ENCODE data around the gene CCDC63. TPM values are rescaled to one million over a fixed set of nuclear protein-coding genes. Genes with fewer than 3 reads are reported as not detected.
"Not testable (repeated sequence)": the region's sequence is repeated elsewhere in the genome, so short reads cannot be mapped to it uniquely, and the experiment has no call there.

The CCDC63 gene
- total and polyA plus RNA-seq, 2 donors (not counting 1 experiment from before 2014, with no cell fraction given) = not detected

DNA sequence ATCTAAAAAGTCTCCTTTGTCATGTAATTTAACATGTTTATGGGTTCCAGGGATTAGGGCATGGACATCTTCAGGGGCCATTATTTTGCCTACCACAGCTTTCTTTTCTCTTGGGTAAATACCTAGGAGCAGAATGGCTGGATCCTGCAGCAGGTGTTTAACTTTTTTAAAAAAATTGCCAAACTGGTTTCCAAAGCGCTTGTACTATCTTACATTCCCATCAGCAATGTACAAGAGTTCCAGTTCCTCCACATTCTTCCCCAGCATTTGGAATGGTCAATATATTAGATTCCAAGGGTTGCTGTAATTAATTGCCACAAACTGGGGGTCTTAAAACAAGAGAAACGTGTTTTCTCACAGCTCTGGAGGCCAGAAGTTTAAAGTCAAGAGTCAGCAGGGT is 101.3 kb downstream of the CCDC63 start:
- H3K27ac ChIP-seq (ENCODE audit: insufficient read depth, low read length) = no peak overlapping the region

DNA sequence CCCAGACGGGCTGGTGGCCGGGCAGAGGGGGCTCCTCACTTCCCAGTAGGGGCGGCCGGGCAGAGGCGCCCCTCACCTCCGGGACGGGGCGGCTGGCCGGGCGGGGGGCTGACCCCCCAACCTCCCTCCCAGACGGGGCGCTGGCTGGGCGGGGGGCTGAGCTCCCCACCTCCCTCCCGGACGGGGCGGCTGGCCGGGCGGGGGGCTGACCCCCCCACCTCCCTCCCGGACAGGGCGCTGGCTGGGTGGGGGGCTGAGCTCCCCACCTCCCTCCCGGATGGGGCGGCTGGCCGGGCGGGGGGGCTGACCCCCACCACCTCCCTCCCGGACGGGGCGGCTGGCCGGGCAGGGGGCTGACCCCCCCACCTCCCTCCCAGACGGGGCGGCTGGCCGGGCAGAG is 103.7 kb downstream of the CCDC63 start:
- H2AFZ ChIP-seq (ENCODE audit: low read length); H3K27me3 ChIP-seq (ENCODE audit: control insufficient read depth, insufficient read depth, low read length); H3K36me3 ChIP-seq (ENCODE audit: control insufficient read depth, insufficient read depth, low read length); H4K20me1 ChIP-seq (ENCODE audit: control insufficient read depth, extremely low read depth, insufficient read depth, low read length); H3K27ac ChIP-seq (ENCODE audit: insufficient read depth, low read length); H3K9me3 ChIP-seq (ENCODE audit: control insufficient read depth, insufficient read depth, low read depth, low read length); H3K4me3 ChIP-seq (replicated peaks in 1 of 4; ENCODE audit: control extremely low read depth in 1 of 4, insufficient read depth in 1 of 4, low read depth in 3 of 4, low read length in 4 of 4); H3K9ac ChIP-seq (ENCODE audit: insufficient read depth, low read length); H3K79me2 ChIP-seq (ENCODE audit: control insufficient read depth, insufficient read depth, low read length); DNase-seq (ENCODE audit: low read depth in 2 of 2); H3K4me2 ChIP-seq (ENCODE audit: extremely low read depth, insufficient read depth, low read length); H3K4me1 ChIP-seq (ENCODE audit: control insufficient read depth, extremely low read depth, insufficient read depth, low read length): not testable (repeated sequence)

More for the DNA sequence above, 101.3 kb downstream of the CCDC63 start:
- H3K9me3 ChIP-seq (ENCODE audit: control insufficient read depth, insufficient read depth, low read depth, low read length) = no peaks in the 10 kb centered on the region
- no peak overlapping the region for H3K4me2 ChIP-seq (ENCODE audit: extremely low read depth, insufficient read depth, low read length)
- no peaks in the 10 kb centered on the region for H3K4me1 ChIP-seq (ENCODE audit: control insufficient read depth, extremely low read depth, insufficient read depth, low read length)
- no peaks in the 10 kb centered on the region for H3K27me3 ChIP-seq (ENCODE audit: control insufficient read depth, insufficient read depth, low read length)
- no peaks in the 10 kb centered on the region for H3K79me2 ChIP-seq (ENCODE audit: control insufficient read depth, insufficient read depth, low read length)
- no peak overlapping the region for H2AFZ ChIP-seq (ENCODE audit: low read length)
- no peaks in the 10 kb centered on the region for H3K36me3 ChIP-seq (ENCODE audit: control insufficient read depth, insufficient read depth, low read length)
- no peak overlapping the region for H3K9ac ChIP-seq (ENCODE audit: insufficient read depth, low read length)
- no peak for TF ChIP-seq EZH2 (IDR thresholded peaks at IDR 0.05; ENCODE audit: low read length, missing control alignments)
- TF ChIP-seq, protein P1, sequence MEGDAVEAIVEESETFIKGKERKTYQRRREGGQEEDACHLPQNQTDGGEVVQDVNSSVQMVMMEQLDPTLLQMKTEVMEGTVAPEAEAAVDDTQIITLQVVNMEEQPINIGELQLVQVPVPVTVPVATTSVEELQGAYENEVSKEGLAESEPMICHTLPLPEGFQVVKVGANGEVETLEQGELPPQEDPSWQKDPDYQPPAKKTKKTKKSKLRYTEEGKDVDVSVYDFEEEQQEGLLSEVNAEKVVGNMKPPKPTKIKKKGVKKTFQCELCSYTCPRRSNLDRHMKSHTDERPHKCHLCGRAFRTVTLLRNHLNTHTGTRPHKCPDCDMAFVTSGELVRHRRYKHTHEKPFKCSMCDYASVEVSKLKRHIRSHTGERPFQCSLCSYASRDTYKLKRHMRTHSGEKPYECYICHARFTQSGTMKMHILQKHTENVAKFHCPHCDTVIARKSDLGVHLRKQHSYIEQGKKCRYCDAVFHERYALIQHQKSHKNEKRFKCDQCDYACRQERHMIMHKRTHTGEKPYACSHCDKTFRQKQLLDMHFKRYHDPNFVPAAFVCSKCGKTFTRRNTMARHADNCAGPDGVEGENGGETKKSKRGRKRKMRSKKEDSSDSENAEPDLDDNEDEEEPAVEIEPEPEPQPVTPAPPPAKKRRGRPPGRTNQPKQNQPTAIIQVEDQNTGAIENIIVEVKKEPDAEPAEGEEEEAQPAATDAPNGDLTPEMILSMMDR (conservative IDR thresholded peaks at IDR 0.05 in 1 of 2, IDR thresholded peaks at IDR 0.05 in 1 of 2; ENCODE audit: low read depth in 1 of 2, low read length in 2 of 2) = no peak
- H4K20me1 ChIP-seq (ENCODE audit: control insufficient read depth, extremely low read depth, insufficient read depth, low read length) = no peaks in the 10 kb centered on the region
- DNase-seq (ENCODE audit: low read depth in 2 of 2) = no peak
- no peak overlapping the region for H3K4me3 ChIP-seq (replicated peaks in 1 of 4; ENCODE audit: control extremely low read depth in 1 of 4, insufficient read depth in 1 of 4, low read depth in 3 of 4, low read length in 4 of 4)

DNA sequence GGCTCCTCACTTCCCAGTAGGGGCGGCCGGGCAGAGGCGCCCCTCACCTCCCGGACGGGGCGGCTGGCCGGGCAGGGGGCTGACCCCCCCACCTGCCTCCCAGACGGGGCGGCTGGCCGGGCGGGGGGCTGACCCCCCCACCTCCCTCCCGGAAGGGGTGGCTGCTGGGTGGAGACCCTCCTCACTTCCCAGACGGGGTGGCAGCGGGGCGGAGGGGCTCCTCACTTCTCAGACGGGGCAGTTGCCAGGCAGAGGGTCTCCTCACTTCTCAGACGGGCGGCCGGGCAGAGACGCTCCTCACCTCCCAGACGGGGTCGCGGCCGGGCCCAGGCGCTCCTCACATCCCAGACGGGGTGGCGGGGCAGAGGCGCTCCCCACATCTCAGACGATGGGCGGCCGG is 104.1 kb downstream of the CCDC63 start:
- H3K4me1 ChIP-seq (ENCODE audit: control insufficient read depth, extremely low read depth, insufficient read depth, low read length); H4K20me1 ChIP-seq (ENCODE audit: control insufficient read depth, extremely low read depth, insufficient read depth, low read length); H3K4me2 ChIP-seq (ENCODE audit: extremely low read depth, insufficient read depth, low read length); H3K4me3 ChIP-seq (replicated peaks in 1 of 4; ENCODE audit: control extremely low read depth in 1 of 4, insufficient read depth in 1 of 4, low read depth in 3 of 4, low read length in 4 of 4); H3K27ac ChIP-seq (ENCODE audit: insufficient read depth, low read length); H3K79me2 ChIP-seq (ENCODE audit: control insufficient read depth, insufficient read depth, low read length); H3K27me3 ChIP-seq (ENCODE audit: control insufficient read depth, insufficient read depth, low read length); DNase-seq (ENCODE audit: low read depth in 2 of 2); H3K9ac ChIP-seq (ENCODE audit: insufficient read depth, low read length); H3K9me3 ChIP-seq (ENCODE audit: control insufficient read depth, insufficient read depth, low read depth, low read length); H2AFZ ChIP-seq (ENCODE audit: low read length); H3K36me3 ChIP-seq (ENCODE audit: control insufficient read depth, insufficient read depth, low read length): not testable (repeated sequence)

Other genes starting within 250 kb of the CCDC63 start
- 24.9 and 27.4 TPM in 2 replicates for gene TCTN1, start 232.9 kb upstream of the CCDC63 start, total RNA-seq
- gene TCTN1, start 232.9 kb upstream of the CCDC63 start, polyA plus RNA-seq = 20.3 and 25.0 TPM in 2 replicates
- gene HVCN1, start 157.9 kb upstream of the CCDC63 start, total RNA-seq = 5.9 and 7.4 TPM in 2 replicates
- gene HVCN1, start 157.9 kb upstream of the CCDC63 start, polyA plus RNA-seq = 3.6 and 3.8 TPM in 2 replicates
- gene PPP1CC, start 104.1 kb upstream of the CCDC63 start, total RNA-seq = 98.9 and 112 TPM in 2 replicates
- gene PPP1CC, start 104.1 kb upstream of the CCDC63 start, polyA plus RNA-seq = 110 and 125 TPM in 2 replicates
- gene MYL2, start 73.6 kb downstream of the CCDC63 start, total RNA-seq = not detected in 2 replicates
- not detected in 2 replicates for gene MYL2, start 73.6 kb downstream of the CCDC63 start, polyA plus RNA-seq
- gene CUX2, start 187.2 kb downstream of the CCDC63 start, total RNA-seq = not detected in 2 replicates
- not detected in 2 replicates for gene CUX2, start 187.2 kb downstream of the CCDC63 start, polyA plus RNA-seq

All from fibroblast of lung (primary cell).